Esophagus muscularis mucosa (tissue), 4 donors: Measurements from ENCODE around the gene FLT4. TPM values are rescaled to one million over a fixed set of nuclear protein-coding genes. Genes with fewer than 3 reads are reported as not detected.

Experiments
- DNase-seq: peaks from one replicate; pipeline ENCODE4 v3.0.0-alpha.2; 2017; ENCODE audit errors: extremely low spot score
- H3K27ac ChIP-seq, 4 donors: fragments of 200-600 bp; sonication (generic); replicated peaks in 1 of 4; 1 replicate in 3 of 4; 2 replicates in 1 of 4; pipeline ENCODE4 v1.5.1; 2016 to 2019; ENCODE audit warnings: mild to moderate bottlenecking in 1 of 4
- H3K27me3 ChIP-seq, 4 donors: fragments of 200-600 bp; sonication (generic); one replicate each; pipeline versions ENCODE4 v1.5.1 to v1.6.0; 2016 to 2019
- H3K36me3 ChIP-seq, 4 donors: fragments of 200-600 bp; sonication (generic); one replicate each; pipeline ENCODE4 v1.5.1; 2016 to 2019
- H3K4me1 ChIP-seq, 4 donors: fragments of 200-600 bp; sonication (generic); one replicate each; pipeline ENCODE4 v1.5.1; 2016 to 2019
- H3K4me3 ChIP-seq, 4 donors: fragments of 200-600 bp; sonication (generic); 1 replicate in 2 of 4; 2 replicates in 2 of 4; pipeline ENCODE4 v1.5.1; 2016 to 2019; ENCODE audit warnings: mild to moderate bottlenecking in 4 of 4, moderate library complexity in 1 of 4
- H3K9me3 ChIP-seq, 4 donors: fragments of 200-600 bp; sonication (generic); 1 replicate in 3 of 4; 2 replicates in 1 of 4; pipeline ENCODE4 v1.5.1; 2016 to 2019
- EP300 ChIP-seq: sonication (generic); formaldehyde crosslinking; IDR thresholded peaks from one replicate; pipeline ENCODE4 v1.6.1; 2017; ENCODE audit warnings: antibody characterized with exemption
- POLR2A ChIP-seq: fragments of 450-650 bp; IDR thresholded peaks from one replicate; pipeline ENCODE4 v1.6.1; 2017; ENCODE audit warnings: antibody characterized with exemption, moderate library complexity, mild to moderate bottlenecking, low read depth
- POLR2AphosphoS5 ChIP-seq, 2 donors: sonication (generic); formaldehyde crosslinking; IDR thresholded peaks; one replicate each; pipeline ENCODE4 v1.6.1; 2017; ENCODE audit warnings: antibody characterized with exemption in 2 of 2
- WGBS: methylation state at CpG from one replicate; pipeline ENCODE4 v1.1.5; 2018; 5-methylcytosine and 5-hydroxymethylcytosine counted together
- intact Hi-C: fragments of 100-400 bp; cut with DNase I; formaldehyde crosslinking; loops from one replicate; pipeline ENCODE4 v1.15.1; 2023
- total RNA-seq, 4 donors: library from RNA; depleted of rRNA; stranded (reverse); fragments of >200 nt; gene quantifications; one replicate each; pipeline versions ENCODE4 v1.1.0 to v1.2.1, GENCODE V29; 2016
- TF ChIP-seq, protein P1 (sequence below), 3 experiments: fragments of 200-600 bp in 2 of 3; fragments of 450-650 bp in 1 of 3; sonication (generic) in 2 of 3; IDR thresholded peaks; one replicate each; pipeline ENCODE4 v1.5.1; 2017 to 2019; ENCODE audit warnings: antibody characterized with exemption in 3 of 3, mild to moderate bottlenecking in 2 of 3, moderate library complexity in 1 of 3

Gene FLT4
- total RNA-seq, 4 donors from 2014 or later, result 10.4 to 15.6 (median 11.8) TPM

GRCh38 chr5:180613188-180613813 is 36.1 kb downstream of the FLT4 start:
- TF ChIP-seq POLR2A, result no peak
- TF ChIP-seq, protein P1, sequence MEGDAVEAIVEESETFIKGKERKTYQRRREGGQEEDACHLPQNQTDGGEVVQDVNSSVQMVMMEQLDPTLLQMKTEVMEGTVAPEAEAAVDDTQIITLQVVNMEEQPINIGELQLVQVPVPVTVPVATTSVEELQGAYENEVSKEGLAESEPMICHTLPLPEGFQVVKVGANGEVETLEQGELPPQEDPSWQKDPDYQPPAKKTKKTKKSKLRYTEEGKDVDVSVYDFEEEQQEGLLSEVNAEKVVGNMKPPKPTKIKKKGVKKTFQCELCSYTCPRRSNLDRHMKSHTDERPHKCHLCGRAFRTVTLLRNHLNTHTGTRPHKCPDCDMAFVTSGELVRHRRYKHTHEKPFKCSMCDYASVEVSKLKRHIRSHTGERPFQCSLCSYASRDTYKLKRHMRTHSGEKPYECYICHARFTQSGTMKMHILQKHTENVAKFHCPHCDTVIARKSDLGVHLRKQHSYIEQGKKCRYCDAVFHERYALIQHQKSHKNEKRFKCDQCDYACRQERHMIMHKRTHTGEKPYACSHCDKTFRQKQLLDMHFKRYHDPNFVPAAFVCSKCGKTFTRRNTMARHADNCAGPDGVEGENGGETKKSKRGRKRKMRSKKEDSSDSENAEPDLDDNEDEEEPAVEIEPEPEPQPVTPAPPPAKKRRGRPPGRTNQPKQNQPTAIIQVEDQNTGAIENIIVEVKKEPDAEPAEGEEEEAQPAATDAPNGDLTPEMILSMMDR (IDR thresholded peaks at IDR 0.05), result no peak
- no peak for TF ChIP-seq EP300
- no peak for TF ChIP-seq POLR2AphosphoS5 (IDR thresholded peaks at IDR 0.05)
- H3K36me3 ChIP-seq, result peaks cover 0 to 18% (median 0%) of the 10 kb centered on the region in 4 donors
- peaks cover 0 to under 1% (median under 1%) of the 10 kb centered on the region in 4 donors for H3K4me1 ChIP-seq
- intact Hi-C loops, result no loop called here
- H3K4me3 ChIP-seq, result no peak overlapping the region
- H3K27me3 ChIP-seq, result peaks cover 0 to 18% (median 0%) of the 10 kb centered on the region in 4 donors
- no peak overlapping the region for H3K27ac ChIP-seq
- no peaks in the 10 kb centered on the region for H3K9me3 ChIP-seq
- DNase-seq, result no peak
- 88% methylated on average over 17 of the region's 19 CpGs for WGBS

GRCh38 chr5:180612683-180613082 is 36.7 kb downstream of the FLT4 start:
- DNase-seq, result no peak
- H3K4me3 ChIP-seq, result no peak overlapping the region
- intact Hi-C loops, result no loop called here
- H3K27me3 ChIP-seq, result peaks cover 0 to 17% (median 0%) of the 10 kb centered on the region in 4 donors
- no peak overlapping the region for H3K27ac ChIP-seq
- no peaks in the 10 kb centered on the region for H3K4me1 ChIP-seq
- WGBS, result 88% methylated on average over 15 of the region's 15 CpGs
- H3K36me3 ChIP-seq, result peaks cover 0 to 18% (median 0%) of the 10 kb centered on the region in 4 donors
- no peaks in the 10 kb centered on the region for H3K9me3 ChIP-seq
- TF ChIP-seq, protein P1 (IDR thresholded peaks at IDR 0.05), result no peak
- TF ChIP-seq EP300, result no peak

DNA sequence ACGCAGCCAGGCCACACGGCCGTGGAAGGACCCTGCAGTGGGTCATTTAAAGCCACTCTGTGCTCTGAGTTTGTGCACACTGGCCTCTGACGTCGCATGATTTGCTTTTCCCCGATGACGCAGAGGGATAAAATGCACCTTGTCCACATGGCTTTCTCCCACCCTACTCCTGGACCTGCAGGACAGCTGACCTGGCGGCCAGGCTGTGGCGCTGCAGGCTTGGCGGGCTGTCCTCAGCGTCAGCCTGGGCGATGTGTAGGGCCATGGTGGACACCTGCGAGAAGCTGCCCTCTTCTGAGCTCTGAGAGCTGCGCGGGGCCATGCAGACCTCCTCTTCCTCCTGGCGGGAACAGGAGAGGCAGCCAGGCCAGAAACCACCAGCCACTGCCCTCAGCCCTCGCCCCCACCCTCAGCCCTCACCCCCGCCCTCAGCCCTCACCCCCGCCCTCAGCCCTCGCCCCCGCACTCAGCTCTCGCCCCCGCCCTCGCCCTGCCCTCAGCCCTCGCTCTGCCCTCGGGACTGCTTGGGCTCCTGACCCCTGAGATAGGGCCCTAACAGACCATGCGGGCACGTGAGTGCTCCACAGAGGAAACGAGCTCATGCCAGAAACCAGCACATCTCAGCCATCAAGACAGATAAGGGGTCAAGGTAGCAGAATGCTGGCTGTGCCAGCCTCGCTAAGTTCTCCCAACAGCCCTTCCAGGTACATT is 38.1 kb downstream of the FLT4 start:
- no peak for DNase-seq
- Histone ChIP-seq H3K36me3 (peaks cover 0 to 12% (median 0%) of the 10 kb centered on the region in 4 donors), H3K4me1 (no peaks in the 10 kb centered on the region), H3K27me3 (peaks cover 0 to 12% (median 0%) of the 10 kb centered on the region in 4 donors), H3K9me3 (no peaks in the 10 kb centered on the region), H3K27ac (no peak overlapping the region), H3K4me3 (no peak overlapping the region)
- 94% methylated on average over 23 of the region's 30 CpGs for WGBS
- TF ChIP-seq POLR2AphosphoS5 (IDR thresholded peaks at IDR 0.05) (no peak), POLR2A (no peak), EP300 (no peak)
- TF ChIP-seq, protein P1 (IDR thresholded peaks at IDR 0.05), result no peak
- intact Hi-C loops, result no loop called here

DNA sequence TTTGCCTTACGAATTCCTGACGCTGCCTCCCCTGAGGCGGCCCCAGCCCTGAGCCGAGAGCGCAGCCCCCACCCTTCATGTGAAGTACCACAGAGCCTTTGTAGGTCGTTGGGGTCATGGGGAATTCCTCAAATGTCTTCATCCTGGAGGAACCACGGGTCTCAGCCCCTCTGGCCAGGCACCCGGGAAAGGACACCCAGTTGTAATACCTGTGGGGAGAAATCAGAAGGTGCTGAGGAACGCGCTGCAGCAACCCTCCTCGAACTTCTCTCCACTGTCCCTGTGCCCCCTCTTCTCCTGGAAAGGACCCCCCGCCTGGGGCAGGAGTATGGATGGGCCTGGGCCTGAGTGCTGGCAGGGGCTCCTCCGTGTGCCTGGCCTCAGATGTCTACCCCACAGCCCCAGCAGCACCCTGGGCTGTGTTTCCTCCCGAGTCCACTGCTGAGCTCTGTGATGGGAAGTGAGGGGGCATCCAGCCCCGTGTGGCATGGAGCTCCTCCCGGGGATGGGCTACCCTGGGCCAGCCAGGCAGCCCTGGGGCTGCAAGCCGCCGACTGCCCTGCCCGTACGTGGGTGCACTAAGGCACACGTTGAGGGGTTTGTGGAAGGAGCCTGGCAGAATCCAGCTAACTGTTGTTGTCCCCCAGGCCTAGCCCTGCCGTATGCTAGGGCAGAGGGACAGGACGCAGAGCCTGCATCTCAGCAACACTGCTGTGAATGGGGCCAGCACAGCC is 39.4 kb downstream of the FLT4 start:
- no peak for DNase-seq
- 89% methylated on average over 16 of the region's 23 CpGs for WGBS
- Histone ChIP-seq H3K36me3 (peaks cover 0 to 9% (median 0%) of the 10 kb centered on the region in 4 donors), H3K4me3 (no peak overlapping the region), H3K27me3 (peaks cover 0 to 16% (median 0%) of the 10 kb centered on the region in 4 donors), H3K9me3 (no peaks in the 10 kb centered on the region), H3K4me1 (no peaks in the 10 kb centered on the region), H3K27ac (no peak overlapping the region)
- no peak for TF ChIP-seq POLR2AphosphoS5 (IDR thresholded peaks at IDR 0.05)
- TF ChIP-seq, protein P1 (IDR thresholded peaks at IDR 0.05), result no peak
- TF ChIP-seq POLR2A, result no peak
- no peak for TF ChIP-seq EP300
- intact Hi-C loops, result no loop called here
